Measurements from ENCODE around the gene DGKB.
A peak's percentile ranks its signal among the peaks of the same experiment; 100 is the strongest.

The DGKB gene

DNA sequence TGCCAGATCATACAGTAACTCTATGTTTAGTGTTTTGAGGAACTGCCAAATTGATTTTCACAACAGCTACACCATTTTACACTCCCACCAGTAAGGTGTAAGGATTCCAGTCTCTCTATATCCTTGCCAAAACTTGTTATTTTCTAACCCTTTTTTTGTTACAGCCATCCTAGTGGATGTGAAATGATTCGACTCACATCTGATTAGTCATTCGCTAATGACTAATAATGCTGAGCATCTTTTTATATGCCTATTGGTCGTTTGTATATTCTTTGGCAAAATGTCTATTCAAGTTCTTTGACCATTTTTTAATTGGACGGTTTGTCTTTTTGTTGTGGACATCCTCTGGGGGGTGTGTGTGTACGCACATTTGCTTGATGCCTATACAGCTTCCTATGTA, 142.8 kb downstream of the DGKB start:
- no peak for DNase-seq (ENCODE audit: low spot score)

DNA sequence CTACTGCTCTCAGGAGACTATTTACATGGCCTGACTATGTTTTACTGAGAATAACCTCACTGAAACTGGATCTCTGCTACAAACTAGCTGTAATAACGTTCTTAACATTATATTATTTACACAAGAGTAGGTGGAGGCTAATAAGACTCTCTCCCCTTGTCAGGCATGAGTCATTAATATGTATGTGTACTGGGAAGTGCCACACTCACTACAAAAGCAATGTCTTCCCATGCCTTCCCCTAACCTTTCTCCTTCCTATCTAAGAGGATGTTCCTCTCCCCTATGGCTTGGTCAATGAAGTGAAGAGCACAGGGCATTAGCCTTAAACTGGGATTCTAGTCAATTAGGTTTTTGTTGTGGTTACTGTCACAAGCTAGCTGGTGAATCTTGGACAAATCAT, 147.9 kb downstream of the DGKB start:
- DNase-seq (ENCODE audit: low spot score) = no peak

DNA sequence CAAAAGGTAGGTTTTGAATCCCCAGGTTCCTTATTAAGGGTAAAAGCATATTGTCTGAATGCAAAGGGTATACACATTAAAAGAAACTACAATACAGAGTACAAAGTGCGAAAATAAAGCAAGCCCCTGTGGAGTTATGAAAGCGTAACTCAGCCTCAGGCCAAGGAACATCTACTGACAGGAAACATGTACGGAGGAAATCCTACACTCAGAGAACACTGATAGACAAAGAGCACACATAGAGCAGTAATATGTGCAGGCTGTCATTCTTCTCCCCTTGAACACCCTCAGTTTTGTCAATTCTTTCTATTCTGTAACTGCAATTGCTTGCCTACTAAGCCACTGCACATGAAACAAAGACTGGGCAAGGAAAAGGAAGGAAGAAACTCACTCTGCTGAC, 150.2 kb downstream of the DGKB start:
- DNase-seq (ENCODE audit: low spot score) = no peak

DNA sequence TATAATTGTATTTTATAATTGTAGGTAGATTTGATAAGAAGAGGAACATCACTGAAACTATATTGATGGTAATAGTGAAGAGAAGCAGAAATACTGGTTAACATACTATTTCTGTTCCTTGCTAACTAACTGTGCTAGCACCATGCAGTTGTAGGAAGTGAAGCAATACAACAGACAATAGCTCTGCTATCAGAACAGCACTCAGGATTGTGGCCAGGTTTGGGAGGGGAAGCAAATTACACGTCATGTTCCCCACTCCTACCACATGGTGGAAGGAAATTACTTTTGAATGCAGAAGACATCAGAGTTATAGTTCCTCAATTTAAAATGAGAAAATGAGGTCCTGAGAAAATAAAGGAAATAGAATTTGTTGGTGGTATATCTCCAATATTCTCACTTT, 151.1 kb downstream of the DGKB start:
- no peak for DNase-seq (ENCODE audit: low spot score)

DNA sequence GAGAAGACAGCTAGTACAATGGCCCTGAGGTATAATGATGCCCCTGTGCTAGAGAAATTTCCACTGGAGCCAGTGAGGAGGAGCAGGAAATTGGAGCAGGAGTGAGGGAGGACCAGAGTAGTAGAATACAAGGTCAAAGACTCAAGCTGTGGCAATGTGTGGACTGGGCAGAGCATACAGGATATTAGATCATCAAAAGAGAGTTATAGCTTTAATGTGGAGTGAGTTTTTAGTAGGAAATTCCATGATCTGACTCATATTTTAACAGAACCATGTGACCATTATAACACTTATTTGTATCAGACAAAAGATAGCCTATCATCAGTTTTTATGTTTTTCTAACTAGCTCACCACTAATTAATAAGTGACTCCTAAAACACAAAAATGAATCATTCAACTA, 154.1 kb downstream of the DGKB start:
- DNase-seq (ENCODE audit: low spot score) = no peak

DNA sequence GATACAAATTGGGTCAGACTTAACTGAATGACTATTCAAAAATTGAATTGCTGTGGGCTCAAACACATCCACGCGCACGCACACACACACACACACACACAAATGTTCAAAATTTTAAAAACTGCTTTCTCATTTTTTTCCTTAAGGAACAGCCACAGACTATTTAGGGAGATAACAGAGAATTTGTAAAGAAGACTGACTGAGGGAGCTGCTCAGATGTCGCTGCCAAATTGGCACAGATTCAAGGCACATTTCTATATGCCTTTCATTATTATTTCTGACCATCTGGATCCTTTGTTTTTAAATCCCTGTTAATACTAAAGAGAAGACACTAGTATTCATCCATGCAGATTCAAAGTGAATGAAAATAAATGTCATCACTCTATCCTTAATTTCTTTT, 154.8 kb downstream of the DGKB start:
- no peak for DNase-seq (ENCODE audit: low spot score)

DNA sequence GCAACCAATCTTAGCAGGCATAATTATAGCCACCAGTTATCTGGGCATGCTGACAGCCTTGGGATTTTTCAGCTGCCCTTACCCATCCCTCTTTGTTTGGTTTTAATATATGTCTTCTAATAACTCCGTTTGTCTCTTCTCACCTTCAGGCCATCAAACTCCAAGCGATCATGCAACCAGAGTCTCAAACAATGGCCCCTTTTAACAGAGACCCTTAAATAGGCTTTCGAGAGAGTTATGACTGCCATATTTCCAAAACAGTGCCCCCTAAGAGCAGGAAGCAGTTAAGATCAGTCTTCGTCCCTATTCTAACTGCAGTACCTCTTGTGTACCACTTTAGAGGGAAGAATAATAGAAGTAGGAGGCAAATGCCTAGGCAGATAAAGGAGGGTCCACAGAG, 157.5 kb downstream of the DGKB start:
- no peak for DNase-seq (ENCODE audit: low spot score)

DNA sequence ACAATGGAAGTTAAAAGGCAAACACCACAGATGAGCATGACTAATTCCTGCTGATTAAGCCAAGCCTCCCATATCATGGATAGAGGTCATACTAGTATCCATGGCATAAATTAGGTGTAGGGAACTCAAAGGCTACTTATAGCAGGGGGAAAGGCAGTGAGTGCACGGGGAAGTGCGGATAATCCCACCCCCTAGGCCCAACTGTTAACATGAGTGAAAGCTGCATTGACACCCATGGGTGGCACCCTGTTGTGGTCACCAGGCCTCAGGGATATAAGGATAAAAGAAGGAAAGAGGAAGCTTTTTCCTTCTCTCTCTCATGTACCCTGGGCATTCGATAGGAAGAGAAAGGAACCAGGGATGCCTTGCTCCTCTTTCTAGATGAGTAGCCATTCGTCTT, 161.9 kb downstream of the DGKB start:
- no peak for DNase-seq (ENCODE audit: low spot score)

DNA sequence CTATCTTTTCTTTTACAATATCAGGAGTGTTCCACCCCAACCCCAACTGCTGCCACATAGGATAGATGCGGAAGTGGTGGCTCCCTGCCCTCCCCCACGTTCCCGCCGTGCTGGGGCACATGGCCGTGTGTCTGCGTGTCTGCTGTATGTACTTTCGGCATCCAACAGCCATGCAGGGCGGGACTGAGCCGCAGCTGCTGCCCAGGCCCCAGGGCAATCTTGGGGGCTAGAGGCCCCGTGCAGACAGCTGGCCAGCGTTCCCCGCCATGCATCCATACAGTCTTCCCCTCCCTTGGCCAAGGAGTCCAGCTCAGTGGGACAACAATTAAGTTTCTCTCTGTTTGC, 162.7 kb downstream of the DGKB start:
- no peak for DNase-seq (ENCODE audit: low spot score)

DNA sequence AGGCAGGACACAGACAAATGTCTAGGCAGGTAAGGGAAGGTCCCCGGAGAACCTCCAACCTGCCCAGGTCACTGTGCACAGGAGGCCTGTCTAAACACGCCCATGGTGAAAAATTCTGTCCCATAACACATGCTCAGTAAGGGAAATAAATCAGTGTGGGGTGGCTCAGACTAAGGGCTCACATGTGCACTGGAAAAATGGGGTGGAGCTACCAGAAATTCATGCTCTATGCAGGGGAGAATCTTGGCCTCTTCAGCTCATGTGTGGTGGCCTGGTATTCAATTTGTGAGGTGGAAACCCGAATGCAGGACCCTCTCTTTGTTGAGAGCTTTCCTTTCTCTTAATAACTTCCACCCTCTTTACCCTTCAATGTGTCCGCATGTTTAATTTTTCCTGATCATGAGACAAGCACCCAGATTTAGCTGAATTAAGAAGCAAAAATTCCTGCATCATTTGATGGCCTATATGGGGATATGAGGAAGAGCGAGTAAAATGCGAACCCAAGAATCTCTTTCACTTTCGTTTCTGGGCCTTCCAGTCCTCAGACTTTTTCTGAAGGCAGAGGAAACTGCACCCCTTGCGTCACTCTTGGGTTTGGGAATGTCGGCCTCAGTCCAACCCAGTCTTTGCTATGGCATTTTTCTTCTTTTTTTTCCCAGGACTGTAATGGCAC, 163.2 kb downstream of the DGKB start:
- DNase-seq (ENCODE audit: low spot score) = no peak

DNA sequence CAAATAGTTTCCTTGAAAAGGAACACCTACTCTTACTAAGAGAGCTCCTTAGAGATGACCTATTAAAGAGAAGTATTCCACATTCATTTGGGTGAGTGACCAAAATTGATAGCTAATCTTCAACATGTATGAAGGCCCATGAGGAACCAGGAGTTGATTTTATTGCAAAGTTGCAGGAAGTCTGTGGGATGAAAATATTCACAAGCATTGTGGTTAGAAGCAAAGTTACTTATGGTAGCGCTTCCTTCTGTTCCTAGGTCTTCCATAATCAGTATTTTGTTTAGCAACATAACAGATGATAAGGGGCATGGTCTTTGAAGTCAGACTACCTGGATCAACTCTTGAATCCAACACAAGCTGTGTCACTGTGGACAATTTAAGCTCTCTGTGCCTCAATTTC, 164.5 kb downstream of the DGKB start:
- DNase-seq (ENCODE audit: low spot score) = no peak

DNA sequence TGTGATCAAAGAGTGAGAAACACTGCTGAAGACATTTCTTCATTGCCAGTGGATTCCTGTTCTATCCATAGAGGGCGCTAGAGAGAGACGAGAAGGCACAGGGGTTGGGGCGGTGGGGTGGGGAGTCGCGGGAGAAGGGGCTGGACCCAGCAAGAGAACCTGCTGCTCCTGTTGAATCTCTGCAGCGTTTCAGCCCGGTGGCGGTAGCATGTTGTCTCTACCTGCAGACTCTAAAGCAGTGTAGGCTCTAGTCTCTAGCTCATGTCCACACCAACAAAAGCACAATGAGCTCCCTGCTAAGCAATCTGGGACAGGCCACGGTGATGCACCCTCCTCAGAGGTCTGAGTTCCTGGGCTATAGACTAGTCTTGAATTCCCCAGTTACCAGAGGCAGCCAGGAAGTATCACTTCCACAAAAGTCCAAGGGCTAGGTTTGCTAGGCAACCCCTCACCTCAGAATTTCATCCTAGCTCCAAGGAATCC, 167.7 kb downstream of the DGKB start:
- no peak for DNase-seq (ENCODE audit: low spot score)

DNA sequence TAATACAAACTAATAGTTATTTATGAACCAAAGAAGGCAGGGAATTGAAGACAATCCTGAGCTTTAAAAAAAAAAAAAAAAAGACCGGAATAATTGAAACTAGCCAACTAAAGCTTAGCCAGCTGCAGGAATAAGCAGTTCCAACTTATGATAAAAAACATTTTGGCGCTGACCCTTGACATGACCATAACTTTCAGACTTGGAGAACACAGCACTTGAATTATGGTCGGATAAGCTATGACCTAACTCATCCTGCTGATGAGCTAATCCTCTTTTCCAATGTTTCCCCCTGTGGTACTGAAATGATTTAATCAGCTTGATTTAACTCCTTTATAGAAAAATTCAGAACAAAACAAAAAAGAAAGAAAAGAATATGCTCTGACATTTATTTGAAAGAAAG, 181.8 kb downstream of the DGKB start:
- no peak for DNase-seq (ENCODE audit: low spot score)

DNA sequence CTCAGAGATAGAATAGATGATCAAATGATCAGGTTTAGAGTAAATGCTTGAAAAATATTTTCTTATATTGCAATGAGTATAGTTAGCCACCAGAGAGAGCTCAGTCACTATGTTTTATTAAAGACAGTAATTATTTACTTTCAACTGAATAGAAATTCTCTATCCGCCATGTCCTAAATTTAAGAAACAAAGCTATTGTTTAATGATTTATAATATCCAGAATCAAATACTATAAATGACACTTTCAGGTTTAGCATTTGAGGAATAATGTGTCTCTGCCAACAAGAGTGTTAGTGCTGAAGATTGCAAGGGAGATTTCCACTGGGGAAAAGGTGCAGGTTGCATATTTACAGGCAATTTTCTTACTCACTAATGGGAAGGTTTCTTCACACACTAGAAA, 184.7 kb downstream of the DGKB start:
- DNase-seq (ENCODE audit: low spot score) = no peak

DNA sequence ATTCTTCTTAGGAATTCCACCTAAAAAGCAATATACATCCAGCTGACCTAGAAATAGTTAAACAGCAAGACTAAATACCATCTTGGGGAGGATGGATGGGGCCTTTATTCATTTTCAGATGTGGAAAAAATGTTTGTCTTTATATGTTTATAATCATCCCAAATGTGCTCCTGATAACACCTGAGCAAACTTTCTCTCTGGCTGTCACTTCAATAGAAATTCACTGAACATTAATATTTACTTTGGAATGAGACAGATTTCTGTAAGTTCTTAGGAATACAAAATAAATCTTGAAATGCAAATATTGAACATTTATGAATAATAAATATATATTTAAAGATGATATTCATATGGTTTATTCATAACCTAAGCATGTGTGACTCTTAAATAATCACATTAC, 185.4 kb downstream of the DGKB start:
- DNase-seq (ENCODE audit: low spot score) = no peak

DNA sequence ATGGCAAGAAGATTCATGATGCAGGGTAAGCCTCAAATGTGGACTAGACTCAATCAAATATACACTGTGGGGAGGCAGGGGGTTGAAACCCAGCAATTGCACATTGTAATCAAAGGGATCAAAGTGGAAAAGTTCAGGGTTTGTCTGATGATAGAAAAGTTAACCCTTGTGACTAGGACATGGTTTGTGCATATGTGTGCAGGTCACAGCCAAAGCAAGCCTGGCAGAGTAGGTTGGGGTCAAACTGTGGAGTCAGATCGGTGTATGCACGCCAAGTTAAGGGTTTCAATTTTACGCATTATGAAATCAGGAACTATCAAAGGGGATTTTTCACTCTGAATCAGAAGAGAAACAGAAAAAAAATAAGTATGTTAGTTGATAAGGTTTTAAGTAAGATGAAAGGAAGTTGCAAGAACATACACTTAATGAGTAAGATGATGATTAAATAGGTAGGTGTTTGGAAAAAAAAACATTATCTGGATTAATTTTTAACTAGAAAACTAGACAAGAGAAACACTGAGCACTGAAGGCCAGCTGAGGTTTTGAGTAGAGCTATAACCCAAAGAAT, 188.3 kb downstream of the DGKB start:
- no peak for DNase-seq (ENCODE audit: low spot score)

DNA sequence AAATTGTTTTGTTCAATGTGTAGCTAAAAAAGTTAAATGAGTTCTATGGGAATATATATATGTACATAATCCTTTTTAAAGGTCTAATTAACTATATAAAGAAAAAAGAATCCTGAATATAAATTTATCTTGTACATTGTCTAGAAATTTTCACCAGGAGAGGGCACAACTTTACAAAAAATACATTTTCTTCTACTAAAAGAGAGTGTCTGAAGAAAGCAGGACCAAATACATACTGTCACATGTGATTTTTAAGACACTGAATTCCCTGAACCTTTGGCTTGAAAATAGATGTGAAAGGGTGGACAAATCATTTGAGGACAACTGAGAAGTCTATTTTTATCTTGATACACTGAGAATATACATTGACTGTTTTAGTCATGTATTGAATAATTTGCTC, 204.3 kb downstream of the DGKB start:
- no peak for DNase-seq (ENCODE audit: low spot score)

DNA sequence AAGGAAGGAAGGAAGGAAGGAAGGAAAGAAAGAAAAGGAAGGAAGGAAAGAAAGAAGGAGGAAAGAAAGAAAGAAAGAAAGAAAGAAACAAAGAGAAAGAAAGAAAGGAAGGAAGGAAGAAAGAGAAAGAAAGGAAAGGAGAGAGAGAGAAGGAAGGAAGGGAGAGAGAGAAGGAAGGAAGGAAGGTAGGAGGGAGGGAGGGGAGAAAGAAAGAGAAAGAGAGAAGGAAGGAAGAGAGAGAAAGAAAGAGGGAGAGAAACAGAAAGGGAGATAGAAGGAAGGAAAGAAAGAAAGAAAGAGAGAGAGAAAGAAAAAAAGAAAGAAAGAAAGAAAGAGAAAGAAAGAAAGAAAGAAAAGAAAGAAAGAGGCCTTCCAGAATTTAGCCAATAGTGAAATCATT, 204.9 kb downstream of the DGKB start:
- no peak for DNase-seq (ENCODE audit: low spot score)

DNA sequence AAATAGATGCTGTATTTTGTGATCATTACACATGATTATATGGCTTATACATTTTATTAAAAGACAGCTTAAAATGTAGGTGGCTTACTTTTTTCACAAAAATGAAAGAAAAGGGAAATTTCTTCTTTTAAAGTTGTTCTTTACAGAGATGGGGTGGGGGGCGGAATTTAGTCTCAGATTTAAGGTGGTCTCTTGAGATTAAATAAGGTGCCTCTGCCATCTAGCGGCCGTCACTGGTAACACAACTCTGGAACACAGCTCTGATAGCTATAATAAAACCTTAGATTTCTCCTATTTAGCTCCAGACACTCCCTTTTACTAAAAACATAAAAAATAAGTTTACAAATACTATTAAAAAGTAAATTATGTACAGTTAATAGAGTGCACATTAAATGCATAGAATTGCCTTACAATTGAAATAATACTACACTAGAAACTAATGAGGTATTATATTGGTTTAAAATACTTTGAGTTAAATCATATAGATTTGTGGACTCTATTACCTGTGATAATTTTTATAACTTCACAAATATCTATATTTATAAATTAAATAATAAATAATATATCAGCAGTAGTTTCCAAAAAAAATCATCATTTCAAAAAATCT, 210.9 kb downstream of the DGKB start:
- DNase-seq (ENCODE audit: low spot score) = peak; percentile 13

DNA sequence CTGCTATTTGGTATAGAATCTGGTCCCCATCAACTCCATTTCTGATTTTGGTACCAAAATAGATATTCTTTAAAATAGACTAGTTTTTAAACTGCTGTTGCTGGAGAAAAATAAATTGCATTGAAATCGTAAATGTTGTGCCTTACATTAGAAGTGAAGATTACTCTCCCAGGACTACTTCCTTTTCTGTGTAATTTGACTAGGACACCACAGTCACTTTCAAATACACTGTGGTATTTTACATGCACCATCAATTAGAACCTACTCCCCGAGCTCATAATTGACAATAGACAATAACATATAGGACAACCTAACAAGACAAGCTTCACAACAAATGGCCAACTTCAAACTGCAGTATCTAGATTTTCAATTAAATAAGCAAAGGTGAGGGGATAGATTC, 211.5 kb downstream of the DGKB start:
- DNase-seq (ENCODE audit: low spot score) = no peak

DNA sequence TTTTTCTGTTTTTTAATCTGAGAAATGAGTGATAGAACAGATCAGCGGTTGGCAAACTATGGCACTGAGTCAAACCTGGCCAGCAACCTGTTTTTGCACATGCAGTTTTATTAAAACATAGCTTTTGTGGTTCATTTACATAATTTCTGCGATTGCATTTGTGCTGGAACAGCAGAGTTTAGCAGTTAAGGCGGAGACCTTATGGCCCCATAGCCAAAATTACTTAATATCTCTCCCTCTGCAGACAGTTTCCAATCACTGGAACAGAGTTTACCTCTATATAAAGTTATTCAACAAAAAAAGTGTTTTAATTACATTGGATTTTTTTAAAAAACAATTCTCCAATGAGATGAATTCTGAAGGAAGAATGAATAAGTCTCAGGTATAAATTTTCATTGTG, 212.1 kb downstream of the DGKB start:
- DNase-seq (ENCODE audit: low spot score) = no peak

DNA sequence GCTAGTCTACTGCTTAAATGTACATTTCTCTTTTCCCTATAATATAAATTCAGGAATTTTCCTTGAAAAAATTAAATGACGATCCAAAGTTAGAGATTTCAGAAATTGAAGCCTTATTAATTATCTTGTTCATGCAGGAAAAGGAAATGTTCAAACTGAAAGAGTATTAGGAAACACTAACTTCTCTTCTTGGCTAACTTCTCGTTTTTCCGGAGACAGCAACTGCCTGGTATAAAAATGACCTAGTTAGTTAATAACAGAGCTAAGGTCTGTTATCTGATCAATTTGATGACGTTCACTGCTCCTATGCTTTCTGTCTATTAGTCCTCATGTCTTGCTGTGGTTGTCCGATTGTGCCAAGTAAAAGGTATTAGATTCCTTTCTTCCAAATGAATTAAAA, 212.5 kb downstream of the DGKB start:
- no peak for DNase-seq (ENCODE audit: low spot score)

DNA sequence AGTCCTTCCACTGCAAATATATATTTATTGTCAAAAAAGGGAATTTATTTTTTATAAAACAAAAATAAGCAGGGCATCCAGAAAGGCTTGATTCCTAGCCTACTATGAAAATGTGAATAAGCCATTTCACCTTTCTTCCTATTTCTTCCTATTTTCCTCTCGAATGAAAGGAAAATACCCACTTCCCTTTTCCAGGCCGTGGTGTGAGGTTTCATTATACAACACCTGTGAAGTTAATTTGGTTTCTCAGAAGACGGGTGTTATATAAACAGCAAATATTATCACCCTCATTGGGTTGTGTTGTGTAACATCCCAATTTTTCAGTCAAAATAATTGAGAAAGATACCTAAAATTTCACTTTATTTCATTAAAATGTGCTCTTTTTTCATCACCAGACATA, 214.3 kb downstream of the DGKB start:
- no peak for DNase-seq (ENCODE audit: low spot score)

DNA sequence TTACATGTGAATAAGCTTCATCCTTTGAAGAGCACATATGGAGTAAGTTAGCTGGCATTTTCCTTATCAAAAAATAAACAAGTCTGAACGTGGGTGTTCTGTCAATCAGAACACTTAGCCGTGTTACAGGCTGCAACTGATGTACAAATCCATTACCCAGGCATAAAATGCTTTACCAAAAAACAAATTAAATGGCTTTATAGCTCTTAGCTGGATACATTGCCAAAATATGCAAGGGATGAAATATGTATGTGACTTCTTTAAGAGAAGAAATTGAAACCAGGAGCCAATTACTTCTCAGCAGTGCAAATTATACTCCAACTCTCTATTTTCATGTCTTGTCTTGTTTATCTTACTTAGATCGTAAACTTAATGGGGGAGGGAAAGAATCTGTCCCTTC, 214.8 kb downstream of the DGKB start:
- DNase-seq (ENCODE audit: low spot score) = no peak

Data from CD4-positive, alpha-beta T cell treated with Interleukin-6 at 100 ng/mL for 8 hours (primary cell).